BJ (cell line): Measurements from ENCODE around the gene COL5A1. TPM values are rescaled to one million over a fixed set of nuclear protein-coding genes. Genes with fewer than 3 reads are reported as not detected.

Source experiments
- CTCF ChIA-PET: fragments of 350-600 bp; formaldehyde crosslinking; extraction: SDS; loops from one replicate; lab custom pipeline; 2021; ENCODE audit warnings: antibody characterized with exemption, inconsistent platforms; lab: Yijun Ruan, JAX
- POLR2A ChIA-PET: fragments of 300-600 bp; sonication (Branson Sonifier 250); formaldehyde crosslinking; extraction: SDS; loops from one replicate; lab custom pipeline; 2021; ENCODE audit warnings: antibody characterized with exemption; lab: Charles Lee
- DNase-seq: peaks from one replicate; pipeline ENCODE4 v3.0.0-alpha.2; 2011; ENCODE audit warnings: low read depth
- H3K27me3 ChIP-seq: 2 replicates; pipeline ENCODE4 v1.6.0; 2011; ENCODE audit warnings: low read length; ENCODE audit not compliant: control insufficient read depth, insufficient read depth
- H3K36me3 ChIP-seq: 2 replicates; pipeline ENCODE4 v1.5.1; 2011; ENCODE audit warnings: low read length; ENCODE audit not compliant: control insufficient read depth, insufficient read depth
- H3K4me3 ChIP-seq: 2 replicates; pipeline ENCODE4 v1.5.1; 2011; ENCODE audit warnings: low read depth, mild to moderate bottlenecking, control low read depth, low read length
- CTCF ChIP-seq: IDR thresholded peaks from 2 replicates; pipeline ENCODE4 v1.5.1; 2011; ENCODE audit warnings: low read depth, mild to moderate bottlenecking, control low read depth, inconsistent platforms, low read length, moderate library complexity; ENCODE audit not compliant: insufficient read depth
- polyA plus RNA-seq: library from polyadenylated mRNA; depleted of rRNA; stranded (reverse); fragments of >200 nt; gene quantifications from 2 replicates; pipeline ENCODE4 v1.2.3, GENCODE V29; 2011

COL5A1 gene
- polyA plus RNA-seq, 1 experiment = 251 TPM

- ChIA-PET CTCF (no interaction called here), POLR2A (no interaction called here)
- no peak for DNase-seq
These were observed 206.9 kb downstream of the COL5A1 start for GRCh38 chr9:134848504-134848903.

GRCh38 chr9:134850611-134851010 lies 209.0 kb downstream of the COL5A1 start:
- no peak for DNase-seq
- Histone ChIP-seq H3K36me3 (no peaks in the 10 kb centered on the region), H3K4me3 (no peak overlapping the region), H3K27me3 (no peaks in the 10 kb centered on the region)
- ChIA-PET CTCF (no interaction called here), POLR2A (no interaction called here)
- no peak for TF ChIP-seq CTCF

More at GRCh38 chr9:134848504-134848903, 206.9 kb downstream of the COL5A1 start:
- peaks cover 12% of the 10 kb centered on the region for H3K36me3 ChIP-seq
- H3K4me3 ChIP-seq = no peak overlapping the region
- no peaks in the 10 kb centered on the region for H3K27me3 ChIP-seq
- TF ChIP-seq CTCF = no peak

- DNase-seq = no peak
- Histone ChIP-seq H3K4me3 (no peak overlapping the region), H3K36me3 (no peaks in the 10 kb centered on the region), H3K27me3 (no peaks in the 10 kb centered on the region)
- CTCF ChIA-PET = no interaction called here
- no peak for TF ChIP-seq CTCF
- POLR2A ChIA-PET = no interaction called here
These were observed 209.4 kb downstream of the COL5A1 start for GRCh38 chr9:134851020-134851419.

- no peak for TF ChIP-seq CTCF
- Histone ChIP-seq H3K36me3 (no peaks in the 10 kb centered on the region), H3K27me3 (no peaks in the 10 kb centered on the region), H3K4me3 (no peak overlapping the region)
- no peak for DNase-seq
- POLR2A ChIA-PET = no interaction called here
- CTCF ChIA-PET = no interaction called here
These were observed 211.5 kb downstream of the COL5A1 start for GRCh38 chr9:134852906-134853654.

GRCh38 chr9:134853893-134854292 lies 212.3 kb downstream of the COL5A1 start:
- TF ChIP-seq CTCF = no peak
- CTCF ChIA-PET = no interaction called here

More at GRCh38 chr9:134853893-134854292, 212.3 kb downstream of the COL5A1 start:
- H3K27me3 ChIP-seq = no peaks in the 10 kb centered on the region
- POLR2A ChIA-PET = no interaction called here
- no peak overlapping the region for H3K4me3 ChIP-seq
- no peak for DNase-seq
- H3K36me3 ChIP-seq = no peaks in the 10 kb centered on the region
